Thyroid gland (tissue), 4 donors: ENCODE results near the gene RALY.

ENCODE experiments used
- POLR2A ChIP-seq, 2 donors: fragments of 450-650 bp; IDR thresholded peaks; one replicate each; pipeline ENCODE4 v1.6.1; 2017; ENCODE audit warnings: antibody characterized with exemption in 2 of 2, mild to moderate bottlenecking in 2 of 2, moderate library complexity in 1 of 2
- TF ChIP-seq, protein P1 (sequence below), 6 experiments: fragments of 200-600 bp in 3 of 6; fragments of 450-650 bp in 3 of 6; sonication (generic) in 3 of 6; IDR thresholded peaks; one replicate each; pipeline ENCODE4 v1.5.1; 2016 to 2019; ENCODE audit warnings: antibody characterized with exemption in 6 of 6, mild to moderate bottlenecking in 2 of 6, inconsistent platforms in 1 of 6, moderate library complexity in 1 of 6

- TF ChIP-seq, protein P1, sequence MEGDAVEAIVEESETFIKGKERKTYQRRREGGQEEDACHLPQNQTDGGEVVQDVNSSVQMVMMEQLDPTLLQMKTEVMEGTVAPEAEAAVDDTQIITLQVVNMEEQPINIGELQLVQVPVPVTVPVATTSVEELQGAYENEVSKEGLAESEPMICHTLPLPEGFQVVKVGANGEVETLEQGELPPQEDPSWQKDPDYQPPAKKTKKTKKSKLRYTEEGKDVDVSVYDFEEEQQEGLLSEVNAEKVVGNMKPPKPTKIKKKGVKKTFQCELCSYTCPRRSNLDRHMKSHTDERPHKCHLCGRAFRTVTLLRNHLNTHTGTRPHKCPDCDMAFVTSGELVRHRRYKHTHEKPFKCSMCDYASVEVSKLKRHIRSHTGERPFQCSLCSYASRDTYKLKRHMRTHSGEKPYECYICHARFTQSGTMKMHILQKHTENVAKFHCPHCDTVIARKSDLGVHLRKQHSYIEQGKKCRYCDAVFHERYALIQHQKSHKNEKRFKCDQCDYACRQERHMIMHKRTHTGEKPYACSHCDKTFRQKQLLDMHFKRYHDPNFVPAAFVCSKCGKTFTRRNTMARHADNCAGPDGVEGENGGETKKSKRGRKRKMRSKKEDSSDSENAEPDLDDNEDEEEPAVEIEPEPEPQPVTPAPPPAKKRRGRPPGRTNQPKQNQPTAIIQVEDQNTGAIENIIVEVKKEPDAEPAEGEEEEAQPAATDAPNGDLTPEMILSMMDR (IDR thresholded peaks at IDR 0.05): no peak
- TF ChIP-seq POLR2A (IDR thresholded peaks at IDR 0.05): no peak
Observed at GRCh38 chr20:34066476-34067090, 72.9 kb downstream of the RALY start.
